Colonic mucosa (tissue), 4 donors: Measurements from ENCODE around the gene ATP6V1F. TPM values are rescaled to one million over a fixed set of nuclear protein-coding genes. Genes with fewer than 3 reads are reported as not detected.

Experiments
- DNase-seq: peaks from one replicate; pipeline ENCODE4 v3.0.0-alpha.2; 2020
- H3K27ac ChIP-seq: fragments of 200-600 bp; one replicate; pipeline ENCODE4 v1.8.0; 2021
- H3K27me3 ChIP-seq: fragments of 200-600 bp; one replicate; pipeline ENCODE4 v1.8.0; 2021
- H3K36me3 ChIP-seq: fragments of 200-600 bp; one replicate; pipeline ENCODE4 v1.8.0; 2021
- H3K4me1 ChIP-seq: fragments of 200-600 bp; one replicate; pipeline ENCODE4 v1.8.0; 2021; ENCODE audit warnings: mild to moderate bottlenecking
- H3K4me3 ChIP-seq: fragments of 200-600 bp; one replicate; pipeline ENCODE4 v1.8.0; 2021
- H3K9ac ChIP-seq, 2 donors: one replicate each; pipeline ENCODE4 v1.7.0; 2013; ENCODE audit warnings: control low read depth in 2 of 2, low read depth in 2 of 2, low read length in 2 of 2
- H3K9me3 ChIP-seq: fragments of 200-600 bp; one replicate; pipeline ENCODE4 v1.8.0; 2021
- CTCF ChIP-seq: fragments of 200-600 bp; IDR thresholded peaks from one replicate; pipeline ENCODE4 v1.8.0; 2022; ENCODE audit warnings: antibody characterized with exemption, mild to moderate bottlenecking
- intact Hi-C: fragments of 100-400 bp; cut with DNase I; formaldehyde crosslinking; loops from one replicate; pipeline ENCODE4 v1.14.1; 2022
- total RNA-seq, 2 donors: library from RNA; stranded (reverse); fragmentation: NEBNext Ultra II Directional in 1 of 2; extraction: Animal tissue kit (Norgen Biotek cat#: 25700) in 1 of 2; gene quantifications; one replicate each; pipeline ENCODE4 v1.2.1, GENCODE V29; 2021
- donor health status: healthy.
- donor health status: DM: no; HTN: no; CAD: no.
- donor health status: DM: no; HTN: no; CAD: no.

Gene ATP6V1F
- total RNA-seq, 2 donors from 2014 or later = 94.4 to 105 TPM

- H3K36me3 ChIP-seq = no peaks in the 10 kb centered on the region
- no peak overlapping the region for H3K27ac ChIP-seq
- no peak for DNase-seq
- peaks cover 3% of the 10 kb centered on the region for H3K27me3 ChIP-seq
- H3K9me3 ChIP-seq = no peaks in the 10 kb centered on the region
- H3K4me3 ChIP-seq = no peak overlapping the region
- intact Hi-C loops = loop anchor here (5.0 kb wide), 1 partner anchor 188 kb away; no protein-coding TSS in a partner anchor
- no peak overlapping the region for H3K9ac ChIP-seq
- peak; percentile 45 for TF ChIP-seq CTCF
- no peaks in the 10 kb centered on the region for H3K4me1 ChIP-seq
These were observed 41.9 kb downstream of the ATP6V1F start for GRCh38 chr7:128904381-128905197.

GRCh38 chr7:128906001-128906765 is 43.5 kb downstream of the ATP6V1F start:
- peaks cover 8% of the 10 kb centered on the region for H3K4me1 ChIP-seq
- no peaks in the 10 kb centered on the region for H3K36me3 ChIP-seq
- no peak overlapping the region for H3K27ac ChIP-seq
- no peak for DNase-seq
- H3K4me3 ChIP-seq = no peak overlapping the region
- H3K9me3 ChIP-seq = no peaks in the 10 kb centered on the region
- no peak overlapping the region for H3K9ac ChIP-seq
- H3K27me3 ChIP-seq = peaks cover 13% of the 10 kb centered on the region
- intact Hi-C loops = loop anchor here (5.0 kb wide), 1 partner anchor 186 kb away; no protein-coding TSS in a partner anchor
- no peak for TF ChIP-seq CTCF

- no peak for TF ChIP-seq CTCF
- H3K9ac ChIP-seq = no peak overlapping the region
- no peak overlapping the region for H3K4me3 ChIP-seq
- peaks cover 11% of the 10 kb centered on the region for H3K4me1 ChIP-seq
- no peaks in the 10 kb centered on the region for H3K36me3 ChIP-seq
- no peak overlapping the region for H3K27ac ChIP-seq
- no peaks in the 10 kb centered on the region for H3K9me3 ChIP-seq
- peaks cover 13% of the 10 kb centered on the region for H3K27me3 ChIP-seq
- DNase-seq = no peak
- intact Hi-C loops = loop anchor here (5.0 kb wide), 1 partner anchor 185 kb away; no protein-coding TSS in a partner anchor
These were observed 44.3 kb downstream of the ATP6V1F start for GRCh38 chr7:128906766-128907559.

GRCh38 chr7:128908750-128909624 is 46.3 kb downstream of the ATP6V1F start:
- Histone ChIP-seq H3K9me3 (no peaks in the 10 kb centered on the region), H3K4me1 (peaks cover 11% of the 10 kb centered on the region), H3K36me3 (no peaks in the 10 kb centered on the region), H3K27me3 (peaks cover 13% of the 10 kb centered on the region), H3K27ac (no peak overlapping the region), H3K9ac (no peak overlapping the region), H3K4me3 (no peak overlapping the region)
- DNase-seq = no peak
- intact Hi-C loops = loop anchor here (5.0 kb wide), 1 partner anchor 183 kb away; no protein-coding TSS in a partner anchor
- TF ChIP-seq CTCF = no peak
